GM10248 (cell line): ENCODE measurements around the gene F2R.
"Not testable (repeated sequence)": the region's sequence is repeated elsewhere in the genome, so short reads cannot be mapped to it uniquely, and the experiment has no call there.

Experiments
- CTCF ChIA-PET: fragments of 300-600 bp; sonication (Branson Sonifier 250); formaldehyde crosslinking; extraction: SDS; loops from one replicate; lab custom pipeline; 2021; ENCODE audit warnings: antibody characterized with exemption; lab: Yijun Ruan, JAX
- POLR2A ChIA-PET: fragments of 350-650 bp; sonication (Branson Sonifier 250); formaldehyde crosslinking; extraction: SDS; loops from one replicate; lab custom pipeline; 2020; ENCODE audit warnings: antibody characterized with exemption; lab: Yijun Ruan, JAX
- DNase-seq: peaks from one replicate; pipeline ENCODE4 v3.0.0; 2012; ENCODE audit errors: extremely low spot score
- TF ChIP-seq, protein P1 (sequence below): IDR thresholded peaks from 2 replicates; pipeline ENCODE4 v1.5.1; 2012; ENCODE audit warnings: mild to moderate bottlenecking, low read depth; ENCODE audit errors: extremely low read depth, missing control alignments, control extremely low read depth

Gene F2R

DNA sequence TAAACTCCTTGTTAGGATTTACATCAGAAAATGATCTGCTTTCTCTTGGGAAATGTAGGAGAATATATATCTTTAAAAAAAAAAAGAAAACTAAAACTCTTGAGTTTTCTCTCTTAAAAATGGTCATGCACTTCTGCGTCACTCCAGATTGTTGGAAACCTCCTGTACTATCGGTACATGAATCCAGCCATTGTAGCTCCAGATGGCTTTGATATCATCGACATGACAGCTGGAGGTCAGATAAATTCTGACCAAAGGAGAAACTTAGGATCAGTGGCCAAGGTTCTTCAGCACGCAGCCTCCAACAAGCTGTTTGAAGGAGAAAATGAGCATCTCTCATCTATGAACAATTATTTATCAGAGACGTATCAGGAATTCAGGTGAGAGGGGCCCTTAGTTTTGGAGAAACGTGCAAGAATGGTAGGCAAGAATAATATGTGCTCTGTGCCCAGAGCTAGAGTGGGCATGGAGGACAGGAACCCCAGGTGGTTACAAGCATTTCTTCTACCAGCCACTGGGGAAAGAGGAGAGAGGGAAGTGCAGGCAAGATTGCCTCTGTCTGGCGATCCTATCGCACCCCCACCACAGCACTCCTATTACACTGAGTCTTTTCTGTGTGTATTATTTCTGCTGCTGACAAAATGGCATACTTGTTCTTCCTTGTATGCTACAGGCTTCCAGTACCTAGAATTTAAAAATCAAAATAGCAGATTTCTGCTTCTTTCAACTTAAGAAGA lies 41.4 kb upstream of the F2R start:
- TF ChIP-seq, protein P1, sequence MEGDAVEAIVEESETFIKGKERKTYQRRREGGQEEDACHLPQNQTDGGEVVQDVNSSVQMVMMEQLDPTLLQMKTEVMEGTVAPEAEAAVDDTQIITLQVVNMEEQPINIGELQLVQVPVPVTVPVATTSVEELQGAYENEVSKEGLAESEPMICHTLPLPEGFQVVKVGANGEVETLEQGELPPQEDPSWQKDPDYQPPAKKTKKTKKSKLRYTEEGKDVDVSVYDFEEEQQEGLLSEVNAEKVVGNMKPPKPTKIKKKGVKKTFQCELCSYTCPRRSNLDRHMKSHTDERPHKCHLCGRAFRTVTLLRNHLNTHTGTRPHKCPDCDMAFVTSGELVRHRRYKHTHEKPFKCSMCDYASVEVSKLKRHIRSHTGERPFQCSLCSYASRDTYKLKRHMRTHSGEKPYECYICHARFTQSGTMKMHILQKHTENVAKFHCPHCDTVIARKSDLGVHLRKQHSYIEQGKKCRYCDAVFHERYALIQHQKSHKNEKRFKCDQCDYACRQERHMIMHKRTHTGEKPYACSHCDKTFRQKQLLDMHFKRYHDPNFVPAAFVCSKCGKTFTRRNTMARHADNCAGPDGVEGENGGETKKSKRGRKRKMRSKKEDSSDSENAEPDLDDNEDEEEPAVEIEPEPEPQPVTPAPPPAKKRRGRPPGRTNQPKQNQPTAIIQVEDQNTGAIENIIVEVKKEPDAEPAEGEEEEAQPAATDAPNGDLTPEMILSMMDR, result no peak
- ChIA-PET CTCF (interaction anchor here (0.7 to 1.4 kb wide), 4 partner anchors 15 to 121 kb away, joined by 3 to 5 read pairs (median 4); no protein-coding TSS in a partner anchor), POLR2A (no interaction called here)
- no peak for DNase-seq

DNA sequence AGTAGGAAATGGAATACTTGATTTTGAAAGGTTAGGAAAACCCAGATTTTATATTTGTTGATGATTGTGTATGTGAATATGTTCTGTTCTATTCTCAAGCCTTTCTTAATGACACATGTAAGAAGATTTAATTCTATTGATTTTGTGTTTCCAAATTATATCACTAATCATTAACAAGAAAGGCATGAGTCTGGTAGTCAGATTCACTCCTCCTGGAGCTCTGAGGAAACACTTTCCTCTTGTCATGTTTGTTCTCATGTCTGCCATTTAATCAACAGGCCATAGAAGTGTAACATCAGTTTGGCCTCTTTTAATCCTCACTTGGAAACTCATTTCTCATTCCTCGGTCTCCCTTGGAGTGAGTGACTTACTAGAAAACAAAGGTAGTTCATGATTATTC lies 40.6 kb upstream of the F2R start:
- ChIA-PET POLR2A (no interaction called here), CTCF (no interaction called here)
- DNase-seq, result no peak
- TF ChIP-seq, protein P1, result no peak

DNA sequence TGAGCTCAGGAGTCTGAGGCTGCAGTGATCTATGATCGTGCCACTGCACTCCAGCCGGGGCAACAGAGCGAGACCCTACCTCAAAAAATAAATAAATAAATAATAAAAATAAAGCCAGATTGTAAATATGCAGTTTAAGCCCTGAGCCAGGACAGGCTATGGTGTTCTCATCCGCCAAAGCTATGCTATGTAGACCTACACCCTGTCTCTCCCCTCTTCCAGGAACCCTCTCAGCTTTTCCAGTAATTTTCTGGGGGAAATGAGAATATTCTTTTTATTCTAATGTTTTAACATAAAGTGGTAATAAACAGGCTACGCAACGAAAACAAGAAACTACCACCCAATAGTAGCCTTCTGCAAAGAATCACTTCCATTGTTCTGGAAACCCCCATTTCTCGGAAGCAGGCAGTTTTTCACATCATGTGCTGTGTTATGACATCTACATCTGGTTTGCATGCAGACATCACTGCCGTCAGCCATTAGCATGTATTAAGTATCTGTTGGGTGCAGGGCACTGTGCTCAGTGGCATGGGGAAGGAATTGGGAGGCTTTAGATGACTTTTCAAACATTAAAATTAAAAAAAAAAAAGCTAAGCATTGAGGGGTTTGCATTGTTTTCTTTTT lies 38.0 kb upstream of the F2R start:
- CTCF ChIA-PET, result interaction anchor here (1.4 to 2.9 kb wide), 2 partner anchors 10 to 26 kb away, joined by 3 to 12 read pairs; no protein-coding TSS in a partner anchor

DNA sequence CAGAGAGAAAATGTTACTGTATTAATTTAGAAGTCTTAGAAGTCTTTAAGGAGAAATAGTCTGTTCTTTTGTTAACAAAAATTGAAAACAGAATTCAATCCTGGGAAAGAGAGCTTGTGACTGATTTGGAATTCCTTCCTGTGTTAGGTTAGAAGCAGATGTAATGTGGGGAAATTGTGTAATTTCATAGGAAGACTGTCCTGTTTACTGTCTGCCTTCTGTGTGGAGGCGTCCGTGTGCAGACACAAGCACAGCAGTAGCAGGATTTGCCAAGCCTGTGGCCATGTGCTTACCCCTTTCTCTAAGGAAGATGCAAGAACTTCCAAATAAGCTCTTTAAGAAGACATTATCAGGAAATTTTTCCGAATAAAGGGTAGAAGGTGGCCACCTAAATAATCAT lies 36.7 kb upstream of the F2R start:
- DNase-seq, result no peak
- POLR2A ChIA-PET, result no interaction called here
- TF ChIP-seq, protein P1, result no peak
- CTCF ChIA-PET, result interaction anchor here (1.4 to 2.9 kb wide), 2 partner anchors 10 to 11 kb away, joined by 3 to 12 read pairs; no protein-coding TSS in a partner anchor

More for the DNA sequence above, 38.0 kb upstream of the F2R start:
- DNase-seq, result no peak
- TF ChIP-seq, protein P1, result no peak
- POLR2A ChIA-PET, result no interaction called here

DNA sequence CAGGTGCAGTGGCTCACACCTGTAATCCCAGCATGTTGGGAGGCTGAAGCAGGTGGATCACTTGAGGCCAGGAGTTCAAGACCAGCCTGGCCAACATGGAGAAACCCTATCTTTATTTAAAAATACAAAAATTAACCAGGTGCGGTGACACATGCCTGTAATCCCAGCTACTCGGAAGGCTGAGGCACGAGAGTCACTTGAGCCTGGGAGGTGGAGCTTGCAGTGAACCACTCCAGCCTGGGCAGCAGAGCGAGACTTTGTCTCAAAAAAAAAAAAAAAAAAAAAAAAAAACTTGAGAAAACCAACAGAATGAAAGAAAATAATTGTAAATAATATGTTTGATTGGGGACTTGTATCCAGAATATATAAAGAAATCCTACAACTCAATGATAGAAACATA lies 35.1 kb upstream of the F2R start:
- DNase-seq, POLR2A ChIA-PET: not testable (repeated sequence)
- CTCF ChIA-PET, result interaction anchor here (0.7 to 2.9 kb wide), 4 partner anchors 9 to 28 kb away, joined by 3 to 12 read pairs (median 4); no protein-coding TSS in a partner anchor

DNA sequence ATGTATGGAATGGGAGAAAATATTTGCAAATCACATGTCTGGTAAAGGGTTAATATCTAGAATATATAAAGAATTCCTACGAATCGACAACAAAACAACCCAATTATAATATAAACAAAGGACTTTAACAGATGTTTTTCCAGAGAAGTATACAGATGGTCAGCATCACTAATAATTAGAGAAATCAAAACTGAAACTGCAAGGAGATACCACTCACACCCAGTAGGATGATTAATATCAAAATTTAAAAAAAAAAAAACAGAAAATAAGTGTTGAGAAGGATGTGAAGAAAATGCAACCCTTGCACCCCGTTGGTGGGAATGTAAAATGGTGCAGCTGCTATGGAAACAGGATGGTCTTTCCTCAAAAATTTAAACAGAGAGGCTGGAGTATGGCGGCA lies 34.6 kb upstream of the F2R start:
- ChIA-PET POLR2A (no interaction called here), CTCF (interaction anchor here (1.3 to 2.0 kb wide), 2 partner anchors 9 to 64 kb away, joined by 3 to 6 read pairs; no protein-coding TSS in a partner anchor)
- DNase-seq, result no peak
- TF ChIP-seq, protein P1, result no peak

DNA sequence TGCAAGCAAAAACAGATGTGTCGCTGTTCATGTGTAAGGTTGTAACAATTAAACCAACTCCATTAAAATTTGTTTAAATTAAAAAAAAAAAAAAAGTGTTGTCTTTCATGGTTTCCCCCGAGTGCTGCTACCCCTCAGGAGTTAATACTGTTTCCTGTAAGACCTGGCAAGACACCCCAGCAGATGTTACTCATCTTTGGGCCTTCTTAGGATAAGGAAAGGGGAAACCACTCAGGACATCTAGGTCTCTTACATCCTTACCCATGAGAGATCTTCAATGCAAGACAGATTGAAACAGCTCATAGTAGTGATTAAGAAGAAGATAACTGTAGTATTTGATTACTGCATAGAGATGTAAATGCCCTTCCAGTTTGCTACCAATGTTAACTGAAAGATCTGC lies 33.5 kb upstream of the F2R start:
- TF ChIP-seq, protein P1, result no peak
- POLR2A ChIA-PET, result no interaction called here
- DNase-seq, result no peak
- CTCF ChIA-PET, result interaction anchor here (1.2 to 2.6 kb wide), 4 partner anchors 8 to 92 kb away, joined by 3 to 9 read pairs (median 5); no protein-coding TSS in a partner anchor
